ENCODE results near the gene GOLIM4.
A peak's percentile ranks its signal among the peaks of the same experiment; 100 is the strongest.

Gene GOLIM4

GRCh38 chr3:168096210-168096652 lies 507 bp upstream of the GOLIM4 start:
- peak; percentile 94 for DNase-seq

DNA sequence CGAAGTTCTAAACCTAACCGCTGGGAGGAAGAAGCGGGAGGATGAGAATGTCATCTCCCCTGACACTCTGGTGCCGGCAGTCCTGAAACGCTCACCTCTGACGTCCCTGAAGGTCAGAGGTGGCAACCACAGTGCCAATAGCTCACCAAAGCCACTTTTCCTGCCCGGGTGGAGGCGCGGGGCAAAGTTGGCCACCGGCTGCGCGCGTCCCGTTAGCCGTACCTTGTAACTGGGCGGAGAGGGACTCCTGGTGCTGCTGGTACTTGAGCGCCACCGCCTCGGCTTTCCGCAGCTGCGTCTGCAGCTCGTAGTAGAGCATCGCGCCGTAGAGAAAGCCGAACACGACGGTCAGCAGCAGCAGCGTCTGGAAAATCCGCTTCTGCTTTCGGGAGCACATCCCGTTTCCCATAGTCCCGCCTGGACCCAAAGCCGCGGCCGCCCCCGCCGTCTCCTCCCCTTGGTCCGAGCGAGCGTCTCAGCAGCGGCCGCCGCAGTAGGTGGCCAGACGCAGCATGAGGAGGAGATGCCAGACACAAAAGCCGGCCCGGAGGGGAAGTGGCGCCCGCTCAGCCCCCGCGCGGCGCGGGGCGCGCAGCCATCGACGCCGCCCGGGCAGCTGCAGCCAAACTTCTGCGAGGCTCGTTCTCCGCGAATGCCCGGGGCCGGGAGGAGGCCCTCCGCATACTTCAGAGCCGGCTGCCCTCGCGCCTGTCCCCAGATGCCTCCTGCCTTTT lies 680 bp downstream of the GOLIM4 start:
- DNase-seq = peak; percentile 87

GRCh38 chr3:168094580-168094876 lies 1.2 kb downstream of the GOLIM4 start:
- DNase-seq = no peak

DNA sequence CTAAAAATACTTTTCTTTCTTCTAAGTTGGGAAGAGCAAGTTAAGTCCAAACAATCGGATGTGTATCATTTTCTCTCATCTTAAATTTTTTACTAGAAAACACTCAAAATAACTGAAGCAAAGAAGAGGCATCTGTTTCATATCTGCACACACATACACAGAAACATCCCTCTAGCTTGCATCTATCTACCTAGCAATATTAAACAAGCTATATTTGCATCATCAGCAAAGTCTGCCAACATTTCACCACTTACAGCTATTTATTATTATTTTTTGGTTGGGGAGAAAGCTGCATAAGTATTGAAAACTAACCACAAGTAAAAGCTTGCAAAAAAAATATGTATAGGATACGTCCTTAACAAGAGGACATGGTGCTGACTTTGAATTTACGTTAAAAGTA lies 1.9 kb downstream of the GOLIM4 start:
- no peak for DNase-seq

- peak; percentile 45 for DNase-seq
These were observed 2.5 kb downstream of the GOLIM4 start for GRCh38 chr3:168093229-168093628.

DNA sequence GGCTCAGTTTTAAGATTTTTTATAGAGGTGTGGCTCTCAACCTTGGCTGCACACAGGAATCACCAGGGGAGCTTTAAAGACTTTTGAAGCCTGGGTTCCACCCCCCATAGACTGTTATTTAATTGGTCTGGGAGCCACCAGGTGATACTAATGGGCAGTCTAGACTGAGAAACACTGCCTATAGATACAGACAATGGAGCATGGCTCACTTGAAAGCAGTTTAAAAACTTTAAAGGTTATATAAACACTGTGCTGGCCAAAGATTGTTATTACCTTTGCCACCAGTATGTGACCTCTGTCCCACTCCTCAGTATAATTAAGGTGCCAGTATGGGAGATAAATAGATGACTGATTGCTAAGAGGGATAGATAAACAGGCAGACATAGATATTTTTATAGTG lies 3.8 kb downstream of the GOLIM4 start:
- DNase-seq = no peak

- no peak for DNase-seq
These were observed 4.3 kb downstream of the GOLIM4 start for GRCh38 chr3:168091302-168091858.

GRCh38 chr3:168090306-168091085 lies 5.2 kb downstream of the GOLIM4 start:
- DNase-seq = no peak

DNA sequence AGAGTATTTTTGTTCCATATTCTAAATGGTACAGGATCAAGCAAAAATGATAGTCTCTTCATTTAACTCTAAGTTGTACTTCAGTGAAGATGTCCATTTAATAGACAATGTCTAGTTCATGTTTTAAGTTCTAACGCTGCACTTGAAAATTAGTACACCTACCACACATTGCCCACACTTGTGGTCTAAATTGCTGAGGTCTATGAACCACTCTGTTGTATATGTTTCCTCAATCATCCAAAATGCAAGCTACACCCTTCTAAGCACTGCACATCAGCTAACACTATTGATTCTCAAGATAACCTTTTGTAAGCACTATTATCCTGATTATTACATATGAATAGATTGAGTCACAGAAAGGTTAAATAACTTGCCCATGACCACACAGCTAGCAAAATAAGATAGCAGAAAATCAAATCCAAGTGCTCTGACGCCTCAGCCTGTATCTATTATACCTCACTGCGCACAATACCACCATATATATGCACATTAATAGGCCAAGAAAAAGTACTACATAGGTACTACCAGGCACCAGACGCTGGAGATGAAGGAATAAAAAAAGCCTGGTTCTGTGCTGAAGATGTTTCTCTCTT lies 6.4 kb downstream of the GOLIM4 start:
- DNase-seq = no peak

GRCh38 chr3:168088106-168088720 lies 7.5 kb downstream of the GOLIM4 start:
- DNase-seq = no peak

DNA sequence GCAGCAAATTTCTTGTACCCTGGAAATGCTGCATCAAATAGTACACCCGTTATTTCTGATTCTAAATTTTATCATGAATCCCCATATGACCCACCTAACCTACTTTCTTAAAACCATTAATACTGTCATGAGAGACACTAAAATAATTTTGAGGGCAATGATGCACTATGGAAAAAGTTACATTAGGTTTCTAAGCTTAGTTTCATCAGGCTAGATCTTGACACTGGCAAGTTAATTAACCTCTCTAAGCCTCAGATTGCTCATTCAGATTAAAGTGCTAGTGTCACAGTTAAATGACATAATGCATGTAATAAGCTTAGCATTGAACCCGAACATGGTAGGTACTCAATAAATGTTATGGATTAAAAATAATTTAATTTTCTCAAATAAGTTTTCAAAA lies 8.2 kb downstream of the GOLIM4 start:
- DNase-seq = no peak

- no peak for DNase-seq
These were observed 9.0 kb downstream of the GOLIM4 start for GRCh38 chr3:168086541-168087260.

DNA sequence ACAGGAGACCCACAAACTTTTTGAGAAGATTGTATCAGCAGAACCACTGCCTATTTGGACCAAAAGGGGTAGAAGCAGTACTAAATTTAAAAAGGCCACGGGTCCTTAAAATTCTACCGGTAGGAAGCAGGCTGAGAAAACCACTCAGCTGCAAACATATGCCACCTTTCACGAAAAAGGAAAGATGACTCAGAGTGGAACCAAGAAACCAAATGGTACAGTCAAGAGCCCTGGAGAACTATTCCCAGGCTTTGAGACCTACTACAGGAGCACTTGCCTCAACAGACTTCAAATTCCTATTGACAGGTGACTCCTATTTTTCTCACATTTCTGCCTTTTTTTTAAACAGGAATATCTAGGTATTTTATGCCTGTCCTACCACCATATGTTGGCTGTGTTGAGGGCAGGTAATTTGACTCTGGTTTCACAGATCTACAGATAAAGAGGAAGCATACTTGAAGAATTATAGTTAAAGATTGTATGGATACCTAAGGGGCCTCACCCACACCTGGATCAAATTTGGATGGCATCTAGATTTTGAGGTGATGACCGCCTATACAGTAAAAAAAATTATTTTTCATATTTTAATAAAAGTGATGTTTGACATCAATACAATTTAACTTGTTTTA lies 10.1 kb downstream of the GOLIM4 start:
- no peak for DNase-seq

GRCh38 chr3:168083906-168084305 lies 11.8 kb downstream of the GOLIM4 start:
- DNase-seq = no peak

- no peak for DNase-seq
These were observed 13.9 kb downstream of the GOLIM4 start for GRCh38 chr3:168081856-168082255.

DNA sequence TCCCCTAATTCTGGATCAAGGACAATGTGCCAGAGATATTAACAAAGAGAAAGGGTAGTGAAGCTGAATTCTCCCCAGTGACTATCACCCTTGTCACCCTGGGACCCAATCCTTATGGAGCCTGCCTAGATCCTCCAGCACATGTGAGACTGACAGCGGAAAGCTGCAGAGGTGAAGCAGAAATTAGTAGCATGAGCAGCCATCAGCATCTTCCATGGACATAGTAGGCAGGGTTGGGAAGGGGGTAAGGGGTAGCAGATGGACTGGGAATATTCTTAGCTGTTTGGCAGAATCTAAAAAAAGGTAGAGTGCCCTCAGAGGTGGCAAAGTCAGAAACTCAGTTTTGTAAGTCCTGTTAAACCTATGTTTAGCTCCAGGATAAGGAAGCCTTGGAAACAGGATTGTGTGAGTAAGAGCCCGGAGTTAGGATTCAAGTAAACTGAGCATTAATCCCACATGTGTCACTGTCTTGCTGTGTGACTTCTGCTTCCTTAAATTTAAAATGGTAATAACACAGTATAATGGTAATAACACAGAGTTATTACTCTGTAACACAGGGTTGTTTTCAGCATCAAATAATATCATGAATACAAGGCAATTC lies 14.5 kb downstream of the GOLIM4 start:
- DNase-seq = no peak

DNA sequence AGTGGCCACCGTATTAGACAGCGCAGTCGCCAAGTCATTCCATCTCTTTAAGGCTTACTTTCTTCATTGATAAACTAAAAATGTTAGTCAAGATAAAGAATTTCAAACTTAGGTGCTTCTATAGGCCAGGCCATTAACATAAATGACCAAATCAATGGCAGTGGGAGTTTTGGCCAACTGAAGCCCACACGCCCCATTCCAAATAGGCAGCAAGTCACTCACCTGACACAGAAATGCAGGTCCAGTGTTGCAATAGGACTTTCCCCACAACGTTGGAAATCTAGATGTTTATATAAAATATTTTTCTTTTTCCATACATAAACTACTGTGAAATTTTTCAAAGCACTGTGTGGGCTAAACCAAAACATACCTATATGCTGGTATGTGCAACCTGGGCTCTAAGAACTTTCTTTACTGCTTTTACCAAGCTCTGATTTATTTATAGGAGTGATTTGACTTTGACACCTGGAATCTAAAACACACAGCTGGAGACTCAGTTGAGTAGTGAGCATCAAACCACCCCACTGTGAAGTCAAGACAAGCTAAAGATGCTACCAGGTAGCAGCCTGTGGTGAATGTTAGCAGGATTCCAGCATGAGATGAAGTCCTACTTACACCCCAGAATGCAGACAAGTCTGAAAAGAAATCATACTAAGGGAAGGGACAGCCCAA lies 15.1 kb downstream of the GOLIM4 start:
- no peak for DNase-seq

- no peak for DNase-seq
These were observed 15.7 kb downstream of the GOLIM4 start for GRCh38 chr3:168080022-168080421.

DNA sequence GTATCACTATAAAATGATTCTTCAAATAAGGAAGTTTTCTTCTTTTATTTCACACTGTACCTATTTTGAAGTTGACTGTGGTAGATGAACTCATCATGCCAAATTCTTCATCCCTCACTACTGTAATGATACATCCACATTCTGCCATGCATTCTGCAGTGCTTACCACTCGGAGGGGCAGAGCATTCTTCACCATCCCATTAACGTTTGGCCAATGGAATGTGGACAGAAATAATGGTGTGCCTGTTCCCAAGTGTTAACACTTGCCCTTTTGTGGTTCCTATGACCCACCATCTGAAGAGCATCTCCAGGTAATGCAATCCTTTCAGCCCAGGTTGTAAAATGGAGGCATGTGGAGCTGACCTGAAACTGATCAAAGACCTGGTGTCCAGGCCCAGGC lies 18.6 kb downstream of the GOLIM4 start:
- no peak for DNase-seq

- no peak for DNase-seq
These were observed 21.7 kb downstream of the GOLIM4 start for GRCh38 chr3:168073842-168074605.

DNA sequence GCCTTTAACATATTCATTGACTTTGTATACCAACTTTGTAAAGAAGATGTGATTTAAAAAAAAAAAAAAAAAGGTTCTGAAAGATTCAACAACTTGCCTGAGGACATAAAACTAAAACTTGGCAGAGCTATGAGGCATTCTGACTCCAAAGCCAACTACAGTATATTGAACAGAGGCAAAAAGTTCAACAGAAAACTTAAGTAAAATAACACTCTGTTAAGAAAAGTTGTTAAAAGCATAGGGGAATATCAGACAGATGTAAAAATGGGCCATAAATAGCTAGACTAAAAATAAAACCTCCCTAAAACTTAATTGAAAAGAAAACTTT lies 23.4 kb downstream of the GOLIM4 start:
- no peak for DNase-seq

Measured in eye (tissue), 1 donor.